ENCODE results near the gene KRT1.

DNA sequence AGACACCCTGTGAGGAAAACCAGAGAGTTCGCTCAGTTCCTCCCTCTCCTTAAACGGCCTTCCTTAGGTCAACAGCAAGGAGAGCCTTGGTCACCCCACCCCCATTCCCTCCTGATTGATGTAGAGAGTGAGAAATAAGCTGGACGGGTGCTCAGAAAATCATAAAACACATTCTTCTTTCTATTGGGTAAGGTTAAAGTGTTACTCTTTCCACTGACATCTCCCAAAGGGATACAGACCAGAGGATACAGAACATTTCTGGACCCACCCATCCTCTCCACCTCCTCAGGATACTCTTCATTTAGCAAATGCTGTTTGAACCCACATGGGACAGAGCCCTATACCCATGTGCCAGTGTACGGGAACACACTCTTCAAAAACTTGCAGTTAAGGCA is 34.7 kb upstream of the KRT1 start:
- TF ChIP-seq POLR2A (IDR thresholded peaks at IDR 0.05; ENCODE audit: low read depth), result no peak
- TF ChIP-seq, protein P1, sequence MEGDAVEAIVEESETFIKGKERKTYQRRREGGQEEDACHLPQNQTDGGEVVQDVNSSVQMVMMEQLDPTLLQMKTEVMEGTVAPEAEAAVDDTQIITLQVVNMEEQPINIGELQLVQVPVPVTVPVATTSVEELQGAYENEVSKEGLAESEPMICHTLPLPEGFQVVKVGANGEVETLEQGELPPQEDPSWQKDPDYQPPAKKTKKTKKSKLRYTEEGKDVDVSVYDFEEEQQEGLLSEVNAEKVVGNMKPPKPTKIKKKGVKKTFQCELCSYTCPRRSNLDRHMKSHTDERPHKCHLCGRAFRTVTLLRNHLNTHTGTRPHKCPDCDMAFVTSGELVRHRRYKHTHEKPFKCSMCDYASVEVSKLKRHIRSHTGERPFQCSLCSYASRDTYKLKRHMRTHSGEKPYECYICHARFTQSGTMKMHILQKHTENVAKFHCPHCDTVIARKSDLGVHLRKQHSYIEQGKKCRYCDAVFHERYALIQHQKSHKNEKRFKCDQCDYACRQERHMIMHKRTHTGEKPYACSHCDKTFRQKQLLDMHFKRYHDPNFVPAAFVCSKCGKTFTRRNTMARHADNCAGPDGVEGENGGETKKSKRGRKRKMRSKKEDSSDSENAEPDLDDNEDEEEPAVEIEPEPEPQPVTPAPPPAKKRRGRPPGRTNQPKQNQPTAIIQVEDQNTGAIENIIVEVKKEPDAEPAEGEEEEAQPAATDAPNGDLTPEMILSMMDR (IDR thresholded peaks at IDR 0.05), result no peak

All from esophagus muscularis mucosa (tissue), 3 donors.